Measurements from ENCODE around the gene CAPN5.
"Not testable (repeated sequence)": the region's sequence is repeated elsewhere in the genome, so short reads cannot be mapped to it uniquely, and the experiment has no call there.

CAPN5 gene

GRCh38 chr11:77083566-77084245 lies 16.9 kb downstream of the CAPN5 start:
- DNase-seq (ENCODE audit: low spot score), result no peak

GRCh38 chr11:77084581-77085191 lies 17.9 kb downstream of the CAPN5 start:
- DNase-seq (ENCODE audit: low spot score), result no peak

- no peak for DNase-seq (ENCODE audit: low spot score)
These were observed 18.9 kb downstream of the CAPN5 start for GRCh38 chr11:77085652-77086051.

- DNase-seq (ENCODE audit: low spot score), result no peak
These were observed 20.0 kb downstream of the CAPN5 start for GRCh38 chr11:77086521-77087472.

- DNase-seq (ENCODE audit: low spot score), result no peak
These were observed 21.0 kb downstream of the CAPN5 start for GRCh38 chr11:77087723-77088225.

GRCh38 chr11:77088236-77089003 lies 21.6 kb downstream of the CAPN5 start:
- DNase-seq (ENCODE audit: low spot score), result no peak

- no peak for DNase-seq (ENCODE audit: low spot score)
These were observed 22.3 kb downstream of the CAPN5 start for GRCh38 chr11:77089004-77089545.

- no peak for DNase-seq (ENCODE audit: low spot score)
These were observed 23.2 kb downstream of the CAPN5 start for GRCh38 chr11:77090046-77090372.

GRCh38 chr11:77090373-77091111 lies 23.8 kb downstream of the CAPN5 start:
- no peak for DNase-seq (ENCODE audit: low spot score)

GRCh38 chr11:77091146-77091940 lies 24.6 kb downstream of the CAPN5 start:
- DNase-seq (ENCODE audit: low spot score), result peak; percentile 85

GRCh38 chr11:77092382-77092781 lies 25.6 kb downstream of the CAPN5 start:
- no peak for DNase-seq (ENCODE audit: low spot score)

GRCh38 chr11:77093056-77093891 lies 26.5 kb downstream of the CAPN5 start:
- no peak for DNase-seq (ENCODE audit: low spot score)

GRCh38 chr11:77093987-77094840 lies 27.4 kb downstream of the CAPN5 start:
- peak; percentile 72 for DNase-seq (ENCODE audit: low spot score)

GRCh38 chr11:77094841-77095365 lies 28.1 kb downstream of the CAPN5 start:
- DNase-seq (ENCODE audit: low spot score), result no peak

GRCh38 chr11:77095551-77096490 lies 29.1 kb downstream of the CAPN5 start:
- peak; percentile 44 for DNase-seq (ENCODE audit: low spot score)

- no peak for DNase-seq (ENCODE audit: low spot score)
These were observed 29.8 kb downstream of the CAPN5 start for GRCh38 chr11:77096591-77097019.

GRCh38 chr11:77097180-77097579 lies 30.4 kb downstream of the CAPN5 start:
- not testable (repeated sequence) for DNase-seq (ENCODE audit: low spot score)

Data from cerebellar cortex (tissue), 1 donor.